Right renal cortex interstitium (tissue), 3 donors: ENCODE results near the gene ACOT7. TPM values are rescaled to one million over a fixed set of nuclear protein-coding genes. Genes with fewer than 3 reads are reported as not detected.

ENCODE experiments used
- polyA plus RNA-seq, 3 donors: library from polyadenylated mRNA; unstranded; fragments of 120-200 nt; gene quantifications; one replicate each; pipeline ENCODE4 v1.2.1, GENCODE V29; 2013; ENCODE audit not compliant: insufficient read length in 3 of 3

Gene ACOT7
- polyA plus RNA-seq, 3 donors: 29.3 to 36.1 (median 30.4) TPM

Other genes with a start within 250 kb of the ACOT7 start
- under 1 TPM; 0.35 to 0.39 (median 0.37) TPM for gene CHD5, start 213.4 kb downstream of the ACOT7 start, polyA plus RNA-seq
- 100 to 1,000 TPM; 624 to 731 (median 653) TPM for gene RPL22, start 194.2 kb downstream of the ACOT7 start, polyA plus RNA-seq
- 10 to 100 TPM; 14.3 to 19.9 (median 17.7) TPM for gene RNF207, start 187.6 kb downstream of the ACOT7 start, polyA plus RNA-seq
- gene ICMT, start 157.8 kb downstream of the ACOT7 start, polyA plus RNA-seq: 10 to 100 TPM; 58.8 to 60.9 (median 60.7) TPM
- gene HES3, start 149.6 kb downstream of the ACOT7 start, polyA plus RNA-seq: not detected
- 1 to 10 TPM; 5.8 to 6.8 (median 6.5) TPM for gene GPR153, start 132.7 kb downstream of the ACOT7 start, polyA plus RNA-seq
- under 1 TPM; 0.14 to 0.42 (median 0.34) TPM for gene HES2, start 26.2 kb upstream of the ACOT7 start, polyA plus RNA-seq
- gene ESPN, start 31.0 kb upstream of the ACOT7 start, polyA plus RNA-seq: 10 to 100 TPM; 10.4 to 14.4 (median 12.2) TPM
- 1 to 10 TPM; 7.0 to 9.2 (median 8.6) TPM for gene TNFRSF25, start 72.4 kb upstream of the ACOT7 start, polyA plus RNA-seq
- 10 to 100 TPM in 2 of 3 donors, 1 to 10 TPM in 1; 9.1 to 11.1 (median 10.2) TPM for gene PLEKHG5, start 97.9 kb upstream of the ACOT7 start, polyA plus RNA-seq
- gene NOL9, start 160.7 kb upstream of the ACOT7 start, polyA plus RNA-seq: 10 to 100 TPM; 14.8 to 15.9 (median 15.1) TPM
- gene TAS1R1, start 161.5 kb upstream of the ACOT7 start, polyA plus RNA-seq: under 1 TPM in 2 of 3 donors, not detected in 1; 0.08 to 0.17 TPM
- gene ZBTB48, start 186.2 kb upstream of the ACOT7 start, polyA plus RNA-seq: 10 to 100 TPM; 24.0 to 28.5 (median 26.6) TPM
- gene KLHL21, start 209.1 kb upstream of the ACOT7 start, polyA plus RNA-seq: 10 to 100 TPM; 12.3 to 14.5 (median 13.2) TPM
- gene PHF13, start 220.0 kb upstream of the ACOT7 start, polyA plus RNA-seq: 10 to 100 TPM; 23.5 to 25.0 (median 23.6) TPM
- 10 to 100 TPM; 16.7 to 18.4 (median 16.8) TPM for gene THAP3, start 231.1 kb upstream of the ACOT7 start, polyA plus RNA-seq